HepG2 (cell line): ENCODE results near the gene SPTB. TPM values are rescaled to one million over a fixed set of nuclear protein-coding genes. Genes with fewer than 3 reads are reported as not detected.

Experiments
- ATAC-seq: fragments of 200-7000 bp; cut with Tn5 transposase; 3 replicates; pipeline ENCODE4 v1.9.1; 2020; ENCODE audit warnings: mild to moderate bottlenecking, moderate library complexity
- BruUV-seq: library from RNA; stranded (reverse); fragments of 400-500 nt; replicated peaks from 2 replicates; lab custom pipeline; 2021; lab: Mats Ljungman, UMichigan
- CTCF ChIA-PET: fragments of 300-600 bp; formaldehyde crosslinking; extraction: SDS; loops from one replicate; lab custom pipeline; 2021; ENCODE audit warnings: low total read pairs, inconsistent platforms, low intra/inter-chr PET ratio; lab: Yijun Ruan, JAX
- POLR2A ChIA-PET: fragments of 350-600 bp; sonication (Branson Sonifier 250); formaldehyde crosslinking; loops from one replicate; lab custom pipeline; 2020; ENCODE audit warnings: antibody characterized with exemption, inconsistent platforms; lab: Yijun Ruan, JAX
- DNase-seq: peaks from one replicate; pipeline ENCODE4 v3.0.0-alpha.2; 2015; ENCODE audit warnings: low spot score
- FAIRE-seq: peaks from 3 replicates; lab custom pipeline; 2011; peaks lifted over from hg19 to GRCh38; lab: Jason Lieb, UNC
- H2AFZ ChIP-seq: one replicate; pipeline ENCODE4 v1.6.1; 2011; ENCODE audit warnings: low read length, inconsistent platforms
- H3K27ac ChIP-seq: fragments of 300-600 bp; 3 replicates; pipeline ENCODE4 v1.8.0; 2011; ENCODE audit warnings: mixed run types, mild to moderate bottlenecking, mixed read lengths, low read length, inconsistent platforms; ENCODE audit not compliant: insufficient read depth; ENCODE audit errors: extremely low read length
- H3K27me3 ChIP-seq, 2 experiments: fragments of 200-600 bp in 1 of 2; 2 replicates in 1 of 2; 3 replicates in 1 of 2; pipeline versions ENCODE4 v1.6.0 to v1.8.0; 2011; ENCODE audit warnings: low read length in 2 of 2, mild to moderate bottlenecking in 2 of 2, moderate library complexity in 2 of 2, inconsistent platforms in 1 of 2; ENCODE audit not compliant: insufficient read depth in 2 of 2, control insufficient read depth in 1 of 2
- H3K36me3 ChIP-seq, 2 experiments: fragments of 200-600 bp in 1 of 2; replicated peaks in 1 of 2; 2 replicates in 1 of 2; 3 replicates in 1 of 2; pipeline versions ENCODE4 v1.5.1 to v1.8.0; 2011; ENCODE audit warnings: low read length in 2 of 2, inconsistent platforms in 1 of 2; ENCODE audit not compliant: insufficient read depth in 2 of 2, control insufficient read depth in 1 of 2
- H3K4me1 ChIP-seq: 2 replicates; pipeline ENCODE4 v1.5.1; 2012; ENCODE audit warnings: low read length, inconsistent platforms; ENCODE audit not compliant: insufficient read depth
- H3K4me2 ChIP-seq: 2 replicates; pipeline ENCODE4 v1.6.0; 2011; ENCODE audit warnings: low read depth, low read length, inconsistent platforms
- H3K4me3 ChIP-seq, 3 experiments: fragments of 200-600 bp in 1 of 3; sonication (generic), shearing (Covaris generic) in 1 of 3; replicated peaks in 1 of 3; 2 replicates each; pipeline ENCODE4 v1.5.1; 2011 to 2016; ENCODE audit warnings: low read length in 3 of 3, inconsistent platforms in 2 of 3, low read depth in 2 of 3, mild to moderate bottlenecking in 2 of 3, control low read depth in 1 of 3, mixed read lengths in 1 of 3; ENCODE audit not compliant: insufficient read depth in 1 of 3
- H3K79me2 ChIP-seq: one replicate; pipeline ENCODE4 v1.6.1; 2011; ENCODE audit warnings: low read length, inconsistent platforms; ENCODE audit not compliant: insufficient read depth
- H3K9ac ChIP-seq: 2 replicates; pipeline ENCODE4 v1.6.0; 2011; ENCODE audit warnings: mild to moderate bottlenecking, low read depth, low read length, inconsistent platforms; ENCODE audit not compliant: insufficient read depth
- H3K9me3 ChIP-seq: 2 replicates; pipeline ENCODE4 v1.5.1; 2012; ENCODE audit warnings: mild to moderate bottlenecking, low read length
- H4K20me1 ChIP-seq: 2 replicates; pipeline ENCODE4 v1.6.0; 2011; ENCODE audit warnings: inconsistent platforms, mild to moderate bottlenecking, low read length, moderate library complexity; ENCODE audit not compliant: insufficient read depth
- ESRRA ChIP-seq: sonication (generic); formaldehyde crosslinking; IDR thresholded peaks from 2 replicates; pipeline ENCODE4 v1.5.1; 2020; ENCODE audit warnings: mild to moderate bottlenecking, low read depth, missing genetic modification reagents
- EZH2 ChIP-seq: conservative IDR thresholded peaks from 2 replicates; pipeline ENCODE4 v1.6.1; 2012; ENCODE audit warnings: mild to moderate bottlenecking, low read depth, low read length, moderate library complexity
- GATA4 ChIP-seq: sonication (generic); IDR thresholded peaks from 2 replicates; pipeline ENCODE4 v1.6.1; 2016; ENCODE audit warnings: antibody characterized with exemption, low read depth, borderline replicate concordance
- HHEX ChIP-seq: IDR thresholded peaks from 2 replicates; pipeline ENCODE4 v1.6.1; 2016; ENCODE audit warnings: control low read depth
- HMG20A ChIP-seq: IDR thresholded peaks from 2 replicates; pipeline ENCODE4 v1.6.1; 2016; ENCODE audit warnings: borderline replicate concordance
- KMT2B ChIP-seq: IDR thresholded peaks from 2 replicates; pipeline ENCODE4 v1.6.1; 2016; ENCODE audit warnings: missing genetic modification reagents, missing compliant biosample characterization
- MAFK ChIP-seq, 2 experiments: IDR thresholded peaks in 1 of 2; conservative IDR thresholded peaks in 1 of 2; 2 replicates each; pipeline ENCODE4 v1.6.1; 2011; ENCODE audit warnings: improper control_type of control experiment in 2 of 2, low read length in 2 of 2
- NFE2L1 ChIP-seq: sonication (generic); formaldehyde crosslinking; IDR thresholded peaks from 2 replicates; pipeline ENCODE4 v1.4.0; 2020; ENCODE audit warnings: missing genetic modification reagents, mild to moderate bottlenecking, borderline replicate concordance
- PRPF4 ChIP-seq: fragments of 200-400 bp; formaldehyde crosslinking; IDR thresholded peaks from 2 replicates; pipeline ENCODE4 v1.6.1; 2016; ENCODE audit warnings: low read length, low read depth; ENCODE audit not compliant: poor library complexity, severe bottlenecking
- RARA ChIP-seq: IDR thresholded peaks from 2 replicates; pipeline ENCODE4 v1.6.1; 2016; ENCODE audit warnings: missing genetic modification reagents, missing compliant biosample characterization
- SOX5 ChIP-seq: IDR thresholded peaks from 2 replicates; pipeline ENCODE4 v1.6.1; 2016; ENCODE audit warnings: borderline replicate concordance
- SUZ12 ChIP-seq: fragments of 150-350 bp; IDR thresholded peaks from 2 replicates; pipeline ENCODE4 v1.6.1; 2014; ENCODE audit warnings: low read depth, low read length
- TBX2 ChIP-seq: sonication (generic); formaldehyde crosslinking; IDR thresholded peaks from 2 replicates; pipeline ENCODE4 v1.5.0; 2020; ENCODE audit warnings: missing genetic modification reagents, mild to moderate bottlenecking, borderline replicate concordance
- TOE1 ChIP-seq: sonication (generic); formaldehyde crosslinking; IDR thresholded peaks from 2 replicates; pipeline ENCODE4 v1.4.0; 2020; ENCODE audit warnings: mild to moderate bottlenecking, missing genetic modification reagents
- ZNF446 ChIP-seq: sonication (generic); formaldehyde crosslinking; IDR thresholded peaks from 2 replicates; pipeline ENCODE4 v1.5.0; 2020; ENCODE audit warnings: mild to moderate bottlenecking, missing genetic modification reagents
- ZNF577 ChIP-seq: sonication (generic); formaldehyde crosslinking; IDR thresholded peaks from 2 replicates; pipeline ENCODE4 v1.4.0; 2020; ENCODE audit warnings: mild to moderate bottlenecking, low read depth, missing genetic modification reagents, borderline replicate concordance
- WGBS: methylation state at CpG from one replicate; pipeline ENCODE4 v1.1.6; 2017; ENCODE audit warnings: low lambda C conversion rate; 5-methylcytosine and 5-hydroxymethylcytosine counted together
- in situ Hi-C: cut with HindIII; loops from 2 replicates; pipeline ENCODE4 v1.10.0; 2017; ENCODE audit warnings: low pct_unique_long_range_greater_than_20kb; ENCODE audit not compliant: extremely low pct_ligation_motif_present
- intact Hi-C: fragments of 100-400 bp; cut with micrococcal nuclease; formaldehyde crosslinking; loops from one replicate; pipeline ENCODE4 v1.10.0; 2022; ENCODE audit not compliant: unreplicated experiment
- polyA plus RNA-seq, 8 experiments: library from polyadenylated mRNA; depleted of rRNA in 3 of 8; stranded (reverse) in 7 of 8; unstranded in 1 of 8; fragments of >200 nt; fragmentation: Illumina TruSeq in 4 of 8; extraction: Trizol in 4 of 8; gene quantifications; 2 replicates each; pipeline versions ENCODE4 v1.2.1 to v1.2.3, GENCODE V29; 2011 to 2016; ENCODE audit warnings: low read depth in 4 of 8, missing spikeins in 1 of 8, mixed read lengths in 1 of 8; ENCODE audit not compliant: insufficient read depth in 1 of 8
- total RNA-seq, 5 experiments: library from RNA; depleted of rRNA; stranded (reverse); fragments of >200 nt; fragmentation: Illumina TruSeq; extraction: Trizol; gene quantifications; 2 replicates each; pipeline ENCODE4 v1.2.3, GENCODE V29; 2016; ENCODE audit warnings: low read depth in 1 of 5
- TF ChIP-seq, protein P1 (sequence below): sonication (generic); formaldehyde crosslinking; IDR thresholded peaks from 2 replicates; pipeline ENCODE4 v1.8.1; 2023; ENCODE audit warnings: mild to moderate bottlenecking, moderate library complexity, missing genetic modification reagents
- TF ChIP-seq, protein P2 (sequence below): sonication (generic); formaldehyde crosslinking; IDR thresholded peaks from 2 replicates; pipeline ENCODE4 v1.8.0; 2023; ENCODE audit warnings: mild to moderate bottlenecking, missing genetic modification reagents

SPTB gene
- total and polyA plus RNA-seq, 2 of the 13 experiments (the other 11 are each of a cell fraction or from before 2014, with no cell fraction given), result 0.01 to 0.02 TPM

DNA sequence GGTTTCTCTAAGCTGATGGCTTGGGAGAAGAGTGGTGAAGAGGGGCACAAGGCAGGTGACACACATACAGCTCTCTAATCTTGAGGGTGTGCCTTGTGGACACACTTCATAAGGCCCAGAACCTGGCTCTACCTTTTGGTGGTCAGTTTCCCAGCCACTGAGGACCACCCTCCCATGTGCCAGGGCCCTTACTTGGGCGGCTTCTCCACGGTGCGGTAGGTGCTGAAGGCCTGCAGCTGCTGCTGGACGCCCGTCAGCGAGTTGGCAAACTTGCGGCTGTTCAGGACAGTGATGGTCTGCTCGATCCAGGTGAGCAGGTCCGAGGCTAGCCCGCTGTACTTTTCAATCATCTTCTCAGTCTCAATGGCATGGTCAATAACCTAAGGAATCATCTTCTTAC is 80.2 kb downstream of the SPTB start:
- H3K36me3 ChIP-seq, result no peaks in the 10 kb centered on the region
- BruUV-seq, result no TSS peak
- ATAC-seq, result no peak
- no peak overlapping the region for H2AFZ ChIP-seq
- POLR2A ChIA-PET, result no interaction called here
- no peak for TF ChIP-seq SUZ12
- TF ChIP-seq HMG20A (CRISPR knock-in tag), result no peak
- no peak for TF ChIP-seq PRPF4
- TF ChIP-seq TOE1 (CRISPR knock-in tag), result no peak
- TF ChIP-seq, protein P1, sequence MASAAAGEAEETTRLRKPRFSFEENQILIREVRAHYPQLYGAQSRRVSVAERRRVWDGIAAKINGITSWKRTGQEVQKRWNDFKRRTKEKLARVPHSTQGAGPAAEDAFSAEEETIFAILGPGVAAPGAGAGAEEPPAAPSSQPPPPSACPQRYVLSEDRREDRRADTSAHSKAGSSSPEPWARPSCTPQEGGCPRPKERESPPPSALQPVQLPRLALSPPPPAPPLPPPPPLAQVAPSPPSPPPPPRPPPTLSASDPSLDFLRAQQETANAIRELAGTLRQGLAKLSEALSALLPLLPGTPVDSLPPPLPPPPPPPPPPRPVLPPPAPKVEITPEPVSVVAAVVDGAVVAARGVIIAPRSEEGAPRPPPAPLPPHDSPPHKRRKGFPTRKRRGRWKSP (CRISPR knock-in tag), result no peak
- no peak for TF ChIP-seq ZNF446 (CRISPR knock-in tag)
- TF ChIP-seq, all 625 proteins: peak for 0
- CTCF ChIA-PET, result interaction anchor here (1.8 kb wide), 1 partner anchor 93 kb away, joined by 5 read pairs; no protein-coding TSS in a partner anchor
- Histone ChIP-seq H3K27ac (no peak overlapping the region), H3K79me2 (no peaks in the 10 kb centered on the region), H3K4me3 (no peak overlapping the region), H3K4me2 (no peak overlapping the region), H3K9ac (no peak overlapping the region), H3K4me1 (peaks cover 11% of the 10 kb centered on the region; the same call in 1 of the 2 replicates), H4K20me1 (no peaks in the 10 kb centered on the region), H3K27me3 (peaks cover 2 to 3% of the 10 kb centered on the region in 2 experiments; a peak in 3 of 5 replicates), H3K9me3 (no peaks in the 10 kb centered on the region)
- WGBS, result no CpG with 5 or more reads among the region's 10 CpGs
- intact Hi-C loops, result no loop called here
- in situ Hi-C loops, result no loop called here
- DNase-seq, result no peak
- no peak for FAIRE-seq

DNA sequence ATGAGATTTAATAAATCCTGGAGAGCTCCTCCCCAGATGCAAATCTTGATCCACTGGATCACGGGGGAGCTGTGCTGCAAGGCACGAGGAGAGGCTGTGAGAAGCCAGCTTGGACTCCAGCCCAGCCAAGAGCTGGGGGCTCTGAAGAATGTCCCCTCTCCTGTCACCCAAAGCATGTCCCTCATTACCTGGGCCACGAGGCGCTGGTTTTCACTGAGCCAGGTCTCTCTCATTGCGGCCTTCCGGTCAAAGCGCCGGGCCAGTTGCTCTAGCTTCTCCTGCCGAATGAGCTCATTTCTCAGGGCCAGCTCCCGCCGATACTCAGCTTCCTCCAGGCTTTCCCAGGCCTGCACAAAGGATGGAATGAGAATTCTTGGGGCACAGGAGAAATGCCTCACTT is 83.3 kb downstream of the SPTB start:
- intact Hi-C loops, result no loop called here
- POLR2A ChIA-PET, result no interaction called here
- TF ChIP-seq NFE2L1 (CRISPR knock-in tag) (no peak), GATA4 (no peak), HHEX (CRISPR knock-in tag) (no peak), EZH2 (no peak), SOX5 (CRISPR knock-in tag) (no peak), MAFK (conservative IDR thresholded peaks at IDR 0.05 in 1 of 2, IDR thresholded peaks at IDR 0.05 in 1 of 2; ENCODE audit: low read length in 2 of 2) (no peak), ESRRA (CRISPR knock-in tag) (no peak), RARA (CRISPR knock-in tag) (no peak), KMT2B (no peak), ZNF577 (no peak), TBX2 (CRISPR knock-in tag) (no peak)
- TF ChIP-seq, protein P2, sequence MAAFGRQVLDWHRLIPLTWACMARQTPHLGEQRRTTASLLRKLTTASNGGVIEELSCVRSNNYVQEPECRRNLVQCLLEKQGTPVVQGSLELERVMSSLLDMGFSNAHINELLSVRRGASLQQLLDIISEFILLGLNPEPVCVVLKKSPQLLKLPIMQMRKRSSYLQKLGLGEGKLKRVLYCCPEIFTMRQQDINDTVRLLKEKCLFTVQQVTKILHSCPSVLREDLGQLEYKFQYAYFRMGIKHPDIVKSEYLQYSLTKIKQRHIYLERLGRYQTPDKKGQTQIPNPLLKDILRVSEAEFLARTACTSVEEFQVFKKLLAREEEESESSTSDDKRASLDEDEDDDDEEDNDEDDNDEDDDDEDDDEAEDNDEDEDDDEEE (CRISPR knock-in tag), result no peak

More for the DNA sequence above, 83.3 kb downstream of the SPTB start:
- H3K27ac ChIP-seq, result no peak overlapping the region
- no peaks in the 10 kb centered on the region for H3K9me3 ChIP-seq
- no peaks in the 10 kb centered on the region for H3K79me2 ChIP-seq
- H3K4me3 ChIP-seq, result no peak overlapping the region
- H3K36me3 ChIP-seq, result no peaks in the 10 kb centered on the region
- CTCF ChIA-PET, result no interaction called here
- peaks cover 11% of the 10 kb centered on the region; the same call in 1 of the 2 replicates for H3K4me1 ChIP-seq
- H3K4me2 ChIP-seq, result no peak overlapping the region
- H3K27me3 ChIP-seq, result peaks cover 3 to 17% of the 10 kb centered on the region in 2 experiments; a peak in 4 of 5 replicates
- H3K9ac ChIP-seq, result no peak overlapping the region
- H4K20me1 ChIP-seq, result no peaks in the 10 kb centered on the region
- WGBS, result 80% methylated on average over 3 of the region's 11 CpGs
- no TSS peak for BruUV-seq
- DNase-seq (no peak), ATAC-seq (no peak), FAIRE-seq (no peak)
- in situ Hi-C loops, result no loop called here
- H2AFZ ChIP-seq, result no peak overlapping the region
